ENCODE measurements around the gene PLXNC1. TPM values are rescaled to one million over a fixed set of nuclear protein-coding genes. Genes with fewer than 3 reads are reported as not detected.

The PLXNC1 gene
- total RNA-seq, result 10 to 100 TPM in 6 of 7 donors, 1 to 10 TPM in 1; 9.8 to 33.7 (median 19.5) TPM
- polyA plus RNA-seq, result 10 to 100 TPM in 1 of 2 donors, 1 to 10 TPM in 1; 8.2 to 13.9 TPM
- long read RNA-seq, donor 1, partial matches to known transcripts, result 8 of 20 reads
- long read RNA-seq, donor 1, other reads (novel, unspliced or antisense), result 12 of 20 reads
- long read RNA-seq, donor 2, full-length matches to known transcripts, result 1 of 1 reads
- long read RNA-seq, donor 2, partial matches to known transcripts, result 0 of 1 reads
- long read RNA-seq, donor 2, other reads (novel, unspliced or antisense), result 0 of 1 reads
- long read RNA-seq, donor 3, full-length matches to known transcripts, result 9 of 29 reads
- long read RNA-seq, donor 3, partial matches to known transcripts, result 5 of 29 reads
- long read RNA-seq, donor 3, other reads (novel, unspliced or antisense), result 15 of 29 reads

- Histone ChIP-seq H3K27ac (peak within 1 kb of the TSS; percentile 50 to 72), H3K27me3 (no peaks in the 10 kb centered on the region), H3K4me3 (peak within 1 kb of the TSS; percentile 60), H3K9me3 (no peaks in the 10 kb centered on the region), H3K36me3 (no peaks in the 10 kb centered on the region), H3K4me1 (ENCODE audit: insufficient read depth) (peaks cover 1% of the 10 kb centered on the region)
- intact Hi-C loops (cut with DNase I), result loop anchor here (5.0 to 10.0 kb wide), 6 partner anchors 114 to 727 kb away; no protein-coding TSS in a partner anchor
- WGBS, 3 donors, result 0 to 1% (median 0%) methylated on average over 31 to 70 of the region's 75 CpGs
- DNase-seq, result peak; percentile 56 to 76 (median 68)
- TF ChIP-seq EP300 (IDR thresholded peaks at IDR 0.05), result no peak
- no peak for TF ChIP-seq POLR2A (IDR thresholded peaks at IDR 0.05)
- TF ChIP-seq CTCF (IDR thresholded peaks at IDR 0.05), result no peak
Observed at GRCh38 chr12:94147991-94148738, at the start of gene PLXNC1. Gene PLXNC1, plus strand, starts transcription at chr12:94148577. Its CDS starts 395 bp downstream, at chr12:94148972.

- no peaks in the 10 kb centered on the region for H3K9me3 ChIP-seq
- no peak for DNase-seq
- no peak overlapping the region for H3K4me3 ChIP-seq
- H3K4me1 ChIP-seq (ENCODE audit: insufficient read depth), result no peaks in the 10 kb centered on the region
- intact Hi-C loops (cut with DNase I), result no loop called here
- 79 to 85% (median 83%) methylated on average over 3 of the region's 3 CpGs for WGBS, 3 donors
- TF ChIP-seq POLR2A (IDR thresholded peaks at IDR 0.05) (no peak), CTCF (IDR thresholded peaks at IDR 0.05) (no peak), EP300 (IDR thresholded peaks at IDR 0.05) (no peak)
- H3K27me3 ChIP-seq, result no peaks in the 10 kb centered on the region
- no peak overlapping the region for H3K27ac ChIP-seq
- H3K36me3 ChIP-seq, result no peaks in the 10 kb centered on the region
Observed at GRCh38 chr12:94099191-94099590, 49.2 kb upstream of the PLXNC1 start.

- Histone ChIP-seq H3K4me1 (ENCODE audit: insufficient read depth) (no peaks in the 10 kb centered on the region), H3K36me3 (no peaks in the 10 kb centered on the region), H3K9me3 (no peaks in the 10 kb centered on the region), H3K4me3 (no peak overlapping the region), H3K27me3 (no peaks in the 10 kb centered on the region), H3K27ac (no peak overlapping the region)
- DNase-seq, result no peak
- intact Hi-C loops (cut with DNase I), result loop anchor here (2.0 to 10.0 kb wide), 6 partner anchors 332 to 597 kb away; no protein-coding TSS in a partner anchor
- 73 to 80% (median 73%) methylated on average over 10 of the region's 10 CpGs for WGBS, 3 donors
- TF ChIP-seq CTCF (IDR thresholded peaks at IDR 0.05), result no peak
- TF ChIP-seq POLR2A (IDR thresholded peaks at IDR 0.05), result no peak
- no peak for TF ChIP-seq EP300 (IDR thresholded peaks at IDR 0.05)
Observed at GRCh38 chr12:94099632-94100031, 48.7 kb upstream of the PLXNC1 start.

GRCh38 chr12:94100211-94100627 lies 48.2 kb upstream of the PLXNC1 start:
- H3K4me3 ChIP-seq, result no peak overlapping the region
- no peaks in the 10 kb centered on the region for H3K4me1 ChIP-seq (ENCODE audit: insufficient read depth)
- no peaks in the 10 kb centered on the region for H3K9me3 ChIP-seq
- DNase-seq, result peak in 1 of 5 donors; percentile 28
- intact Hi-C loops (cut with DNase I), result loop anchor here (2.0 to 10.0 kb wide), 6 partner anchors 333 to 598 kb away; no protein-coding TSS in a partner anchor
- H3K27ac ChIP-seq, result no peak overlapping the region
- no peak for TF ChIP-seq EP300 (IDR thresholded peaks at IDR 0.05)
- no peak for TF ChIP-seq CTCF (IDR thresholded peaks at IDR 0.05)
- no peak for TF ChIP-seq POLR2A (IDR thresholded peaks at IDR 0.05)
- no peaks in the 10 kb centered on the region for H3K27me3 ChIP-seq
- WGBS, 3 donors, result 53 to 70% (median 61%) methylated on average over 6 of the region's 6 CpGs
- no peaks in the 10 kb centered on the region for H3K36me3 ChIP-seq
